SK-N-SH (cell line): Measurements from ENCODE around the gene MFAP3.

Experiments used
- CHD2 ChIP-seq: fragments of 150-350 bp; IDR thresholded peaks from 2 replicates; pipeline ENCODE4 v1.6.1; 2018; ENCODE audit warnings: low read length; ENCODE audit not compliant: partially characterized antibody
- CTCF ChIP-seq: fragments of 200-600 bp; sonication (generic); IDR thresholded peaks from 2 replicates; pipeline ENCODE4 v1.6.1; 2017; ENCODE audit warnings: antibody characterized with exemption, mild to moderate bottlenecking, moderate library complexity
- EP300 ChIP-seq, 2 experiments: IDR thresholded peaks; 2 replicates each; pipeline versions ENCODE4 v1.4.0 to v1.6.1; 2012; ENCODE audit warnings: borderline replicate concordance in 1 of 2, low read depth in 1 of 2, low read length in 1 of 2
- GABPA ChIP-seq: IDR thresholded peaks from 2 replicates; pipeline ENCODE4 v1.4.0; 2012; ENCODE audit warnings: low read depth, mild to moderate bottlenecking
- JUND ChIP-seq: IDR thresholded peaks from 2 replicates; pipeline ENCODE4 v1.4.0; 2012
- MAX ChIP-seq: IDR thresholded peaks from 2 replicates; pipeline ENCODE4 v1.4.0; 2012; ENCODE audit warnings: low read depth
- NRF1 ChIP-seq: IDR thresholded peaks from 2 replicates; pipeline ENCODE4 v1.6.1; 2012; ENCODE audit warnings: low read depth, mild to moderate bottlenecking, low read length
- PBX3 ChIP-seq: IDR thresholded peaks from 2 replicates; pipeline ENCODE4; 2012
- POLR2AphosphoS5 ChIP-seq: IDR thresholded peaks from 2 replicates; pipeline ENCODE4 v1.6.1; 2012; ENCODE audit warnings: low read depth, low read length
- REST ChIP-seq: IDR thresholded peaks from 2 replicates; pipeline ENCODE4 v1.6.1; 2012; ENCODE audit warnings: mild to moderate bottlenecking, low read depth, low read length, moderate library complexity
- RFX5 ChIP-seq: IDR thresholded peaks from 2 replicates; pipeline ENCODE4 v1.6.1; 2012; ENCODE audit warnings: mild to moderate bottlenecking, improper control_type of control experiment, low read length
- SMC3 ChIP-seq: IDR thresholded peaks from 2 replicates; pipeline ENCODE4 v1.6.1; 2012; ENCODE audit warnings: low read depth, low read length, improper control_type of control experiment
- TAF1 ChIP-seq: IDR thresholded peaks from 2 replicates; pipeline ENCODE4 v1.6.1; 2012; ENCODE audit warnings: low read depth, mild to moderate bottlenecking, low read length, moderate library complexity, borderline replicate concordance
- TCF12 ChIP-seq: IDR thresholded peaks from 2 replicates; pipeline ENCODE4 v1.4.0; 2012

GRCh38 chr5:154047324-154047723 is 8.6 kb downstream of the MFAP3 start:
- TF ChIP-seq CTCF = no peak
- TF ChIP-seq MAX = no peak
- no peak for TF ChIP-seq REST
- no peak for TF ChIP-seq NRF1
- no peak for TF ChIP-seq RFX5
- TF ChIP-seq SMC3 = no peak
- TF ChIP-seq GABPA = no peak
- no peak for TF ChIP-seq TAF1
- no peak for TF ChIP-seq JUND
- TF ChIP-seq EP300 (IDR thresholded peaks at IDR 0.05; ENCODE audit: borderline replicate concordance in 1 of 2, low read depth in 1 of 2, low read length in 1 of 2) = no peak
- TF ChIP-seq POLR2AphosphoS5 = no peak
- TF ChIP-seq TCF12 = no peak
- no peak for TF ChIP-seq CHD2
- TF ChIP-seq PBX3 = no peak
